Measurements from ENCODE around the gene RPL19.

Gene RPL19

GRCh38 chr17:39183720-39184119 is 16.4 kb upstream of the RPL19 start:
- DNase-seq (ENCODE audit: low read depth, low spot score), result no peak
- H3K4me3 ChIP-seq (ENCODE audit: low read depth, low read length), result no peak overlapping the region
- ChIA-PET POLR2A (no interaction called here), CTCF (interaction anchor here (1.0 to 2.2 kb wide), 5 partner anchors 9 to 201 kb away, joined by 3 to 27 read pairs (median 7); no protein-coding TSS in a partner anchor)
- TF ChIP-seq, protein P1, sequence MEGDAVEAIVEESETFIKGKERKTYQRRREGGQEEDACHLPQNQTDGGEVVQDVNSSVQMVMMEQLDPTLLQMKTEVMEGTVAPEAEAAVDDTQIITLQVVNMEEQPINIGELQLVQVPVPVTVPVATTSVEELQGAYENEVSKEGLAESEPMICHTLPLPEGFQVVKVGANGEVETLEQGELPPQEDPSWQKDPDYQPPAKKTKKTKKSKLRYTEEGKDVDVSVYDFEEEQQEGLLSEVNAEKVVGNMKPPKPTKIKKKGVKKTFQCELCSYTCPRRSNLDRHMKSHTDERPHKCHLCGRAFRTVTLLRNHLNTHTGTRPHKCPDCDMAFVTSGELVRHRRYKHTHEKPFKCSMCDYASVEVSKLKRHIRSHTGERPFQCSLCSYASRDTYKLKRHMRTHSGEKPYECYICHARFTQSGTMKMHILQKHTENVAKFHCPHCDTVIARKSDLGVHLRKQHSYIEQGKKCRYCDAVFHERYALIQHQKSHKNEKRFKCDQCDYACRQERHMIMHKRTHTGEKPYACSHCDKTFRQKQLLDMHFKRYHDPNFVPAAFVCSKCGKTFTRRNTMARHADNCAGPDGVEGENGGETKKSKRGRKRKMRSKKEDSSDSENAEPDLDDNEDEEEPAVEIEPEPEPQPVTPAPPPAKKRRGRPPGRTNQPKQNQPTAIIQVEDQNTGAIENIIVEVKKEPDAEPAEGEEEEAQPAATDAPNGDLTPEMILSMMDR (IDR thresholded peaks at IDR 0.05; ENCODE audit: insufficient read depth, low read length, missing control alignments), result no peak

DNA sequence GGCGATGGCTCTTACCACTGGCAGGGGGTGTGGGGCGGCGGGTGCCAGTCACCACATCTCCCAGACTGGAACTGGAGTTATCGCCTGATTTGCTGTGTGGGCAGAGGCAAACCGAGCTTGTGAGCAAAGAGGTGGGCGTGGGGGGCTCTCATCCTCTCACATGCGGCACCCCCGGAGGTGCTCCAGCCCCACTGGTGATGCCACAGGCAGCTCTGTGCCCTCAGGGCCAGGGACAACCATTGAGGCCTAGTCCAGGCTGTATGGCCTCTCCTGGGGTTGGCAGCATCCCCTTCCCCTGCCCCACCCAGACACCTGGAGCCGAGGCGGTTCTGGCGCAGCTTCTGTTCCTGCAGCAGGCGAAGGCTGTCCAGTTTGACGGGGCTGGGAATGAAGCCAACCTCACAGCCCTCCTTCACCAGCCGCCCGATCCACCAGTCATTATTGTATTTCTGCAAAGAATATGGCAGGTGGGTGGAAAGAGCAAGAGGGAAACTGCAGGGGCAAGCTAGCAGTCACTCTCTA is 13.5 kb upstream of the RPL19 start:
- no peak for DNase-seq (ENCODE audit: low read depth, low spot score)
- POLR2A ChIA-PET, result interaction anchor here (0.8 kb wide), 1 partner anchor 13 kb away, joined by 3 read pairs; no protein-coding TSS in a partner anchor
- CTCF ChIA-PET, result interaction anchor here (1.1 to 2.2 kb wide), 4 partner anchors 9 to 50 kb away, joined by 4 to 27 read pairs (median 10); no protein-coding TSS in a partner anchor
- TF ChIP-seq, protein P1 (IDR thresholded peaks at IDR 0.05; ENCODE audit: insufficient read depth, low read length, missing control alignments), result no peak
- no peak overlapping the region for H3K4me3 ChIP-seq (ENCODE audit: low read depth, low read length)

DNA sequence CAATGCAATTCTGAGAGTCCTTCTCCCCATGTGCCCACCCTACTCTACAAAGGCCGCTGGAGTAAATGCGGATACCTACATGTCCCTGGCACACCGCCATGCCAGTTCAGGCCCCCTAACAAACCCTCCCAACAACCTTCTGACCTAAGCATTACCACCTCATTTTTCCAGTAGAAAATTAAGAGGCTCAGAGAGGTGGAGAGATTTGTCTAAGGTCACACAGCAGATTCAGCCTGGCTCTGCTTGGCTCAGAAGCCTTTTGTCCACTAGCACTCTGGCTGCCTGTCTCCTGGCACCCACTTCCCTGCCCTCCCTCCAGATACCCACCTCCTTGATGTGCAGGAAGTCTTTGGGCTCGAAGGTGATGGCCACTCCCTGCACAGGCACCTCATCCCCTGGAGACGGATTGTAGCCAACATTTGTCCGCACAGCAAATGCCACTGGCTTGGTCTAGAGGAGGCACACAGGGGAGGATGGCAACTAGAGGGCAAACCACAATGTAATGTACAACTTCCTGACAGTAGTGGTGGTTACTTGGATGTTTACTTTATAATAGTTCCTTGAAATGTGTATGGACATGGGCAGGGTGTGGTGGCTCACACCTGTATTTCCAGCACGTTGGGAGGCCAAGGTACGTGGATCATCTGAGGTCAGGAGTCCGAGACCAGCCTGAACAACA is 12.8 kb upstream of the RPL19 start:
- no peak for DNase-seq (ENCODE audit: low read depth, low spot score)
- CTCF ChIA-PET, result interaction anchor here (1.2 to 2.2 kb wide), 2 partner anchors 11 to 49 kb away, joined by 4 to 27 read pairs; no protein-coding TSS in a partner anchor

GRCh38 chr17:39191750-39192510 is 8.2 kb upstream of the RPL19 start:
- POLR2A ChIA-PET, result no interaction called here
- DNase-seq (ENCODE audit: low read depth, low spot score), result no peak
- TF ChIP-seq, protein P1 (IDR thresholded peaks at IDR 0.05; ENCODE audit: insufficient read depth, low read length, missing control alignments), result no peak
- H3K4me3 ChIP-seq (ENCODE audit: low read depth, low read length), result no peak overlapping the region
- CTCF ChIA-PET, result interaction anchor here (0.8 to 9.2 kb wide), 9 partner anchors 9 to 123 kb away, joined by 3 to 76 read pairs (median 5); partner anchors contain the start of gene ARL5C

More for the DNA sequence above, 12.8 kb upstream of the RPL19 start:
- H3K4me3 ChIP-seq (ENCODE audit: low read depth, low read length), result no peak overlapping the region
- POLR2A ChIA-PET, result no interaction called here
- TF ChIP-seq, protein P1 (IDR thresholded peaks at IDR 0.05; ENCODE audit: insufficient read depth, low read length, missing control alignments), result no peak

DNA sequence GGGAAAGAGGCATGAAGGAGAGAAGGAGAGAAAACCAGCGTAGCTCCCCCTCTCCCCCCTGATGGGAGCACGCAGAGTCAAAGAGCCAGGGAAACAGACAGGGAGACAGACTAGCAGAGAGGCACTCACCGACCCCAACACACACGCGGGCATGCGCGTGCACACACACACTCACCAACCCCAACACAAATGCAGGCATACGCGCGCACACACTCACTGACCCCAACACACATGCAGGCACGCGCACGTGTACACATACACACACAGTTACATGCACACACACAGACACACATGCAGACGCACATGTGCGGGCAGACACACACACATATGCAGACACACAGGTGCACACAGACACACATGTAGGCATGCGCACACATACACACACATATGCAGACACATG is 7.2 kb upstream of the RPL19 start:
- ChIA-PET POLR2A (no interaction called here), CTCF (interaction anchor here (1.1 to 9.2 kb wide), 8 partner anchors 9 to 124 kb away, joined by 3 to 76 read pairs (median 7); partner anchors contain the start of gene ARL5C)
- no peak overlapping the region for H3K4me3 ChIP-seq (ENCODE audit: low read depth, low read length)
- no peak for DNase-seq (ENCODE audit: low read depth, low spot score)
- TF ChIP-seq, protein P1 (IDR thresholded peaks at IDR 0.05; ENCODE audit: insufficient read depth, low read length, missing control alignments), result no peak

DNA sequence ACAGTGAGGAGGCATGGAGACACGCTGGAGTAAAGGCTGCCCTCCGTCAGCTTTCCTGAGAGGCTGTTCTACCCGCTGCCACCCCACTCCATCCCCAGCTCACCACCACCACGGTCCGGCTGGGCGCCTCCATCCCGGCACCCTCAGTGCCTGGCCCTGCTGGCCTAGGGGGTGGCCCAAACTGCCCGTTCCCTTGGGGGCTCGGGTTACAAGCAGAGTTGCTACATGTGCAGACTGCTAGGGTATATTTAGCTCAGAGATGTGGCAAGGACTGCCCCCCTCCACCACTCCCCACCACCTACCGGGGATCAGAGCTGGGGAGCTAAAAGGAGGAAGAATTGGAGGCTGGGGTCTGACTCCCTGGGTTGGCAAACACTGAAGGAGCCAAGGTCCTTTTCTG is 6.7 kb upstream of the RPL19 start:
- POLR2A ChIA-PET, result no interaction called here
- no peak overlapping the region for H3K4me3 ChIP-seq (ENCODE audit: low read depth, low read length)
- CTCF ChIA-PET, result interaction anchor here (1.1 to 9.2 kb wide), 6 partner anchors 10 to 125 kb away, joined by 3 to 76 read pairs (median 6); partner anchors contain the start of gene ARL5C
- DNase-seq (ENCODE audit: low read depth, low spot score), result no peak
- TF ChIP-seq, protein P1 (IDR thresholded peaks at IDR 0.05; ENCODE audit: insufficient read depth, low read length, missing control alignments), result no peak

Data from AG04449 (cell line).